ENCODE results near the gene CALN1. TPM values are rescaled to one million over a fixed set of nuclear protein-coding genes. Genes with fewer than 3 reads are reported as not detected.
"Not testable (repeated sequence)": the region's sequence is repeated elsewhere in the genome, so short reads cannot be mapped to it uniquely, and the experiment has no call there.

CALN1 gene
- total RNA-seq, 2 donors from 2014 or later: 4.3 to 6.9 TPM

DNA sequence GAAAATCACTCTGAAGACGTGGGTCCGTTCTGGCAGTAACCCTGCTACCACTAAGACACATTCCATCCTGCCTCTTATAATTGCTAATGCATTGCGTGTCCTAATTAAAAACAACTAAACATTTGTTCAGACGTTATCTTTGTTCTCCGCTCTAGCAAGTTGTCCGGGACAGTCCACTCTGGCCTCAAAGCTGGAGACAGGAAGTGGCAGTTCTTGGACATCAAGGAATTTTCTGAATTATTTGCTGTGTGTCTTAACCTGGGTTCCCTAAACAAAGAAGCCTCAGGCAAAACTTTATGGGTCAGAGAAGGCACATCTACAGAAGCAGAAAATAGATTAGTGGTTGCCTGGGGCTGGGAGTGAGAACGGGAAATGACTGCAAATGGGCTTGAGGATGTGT, 199.1 kb downstream of the CALN1 start:
- TF ChIP-seq, protein P1, sequence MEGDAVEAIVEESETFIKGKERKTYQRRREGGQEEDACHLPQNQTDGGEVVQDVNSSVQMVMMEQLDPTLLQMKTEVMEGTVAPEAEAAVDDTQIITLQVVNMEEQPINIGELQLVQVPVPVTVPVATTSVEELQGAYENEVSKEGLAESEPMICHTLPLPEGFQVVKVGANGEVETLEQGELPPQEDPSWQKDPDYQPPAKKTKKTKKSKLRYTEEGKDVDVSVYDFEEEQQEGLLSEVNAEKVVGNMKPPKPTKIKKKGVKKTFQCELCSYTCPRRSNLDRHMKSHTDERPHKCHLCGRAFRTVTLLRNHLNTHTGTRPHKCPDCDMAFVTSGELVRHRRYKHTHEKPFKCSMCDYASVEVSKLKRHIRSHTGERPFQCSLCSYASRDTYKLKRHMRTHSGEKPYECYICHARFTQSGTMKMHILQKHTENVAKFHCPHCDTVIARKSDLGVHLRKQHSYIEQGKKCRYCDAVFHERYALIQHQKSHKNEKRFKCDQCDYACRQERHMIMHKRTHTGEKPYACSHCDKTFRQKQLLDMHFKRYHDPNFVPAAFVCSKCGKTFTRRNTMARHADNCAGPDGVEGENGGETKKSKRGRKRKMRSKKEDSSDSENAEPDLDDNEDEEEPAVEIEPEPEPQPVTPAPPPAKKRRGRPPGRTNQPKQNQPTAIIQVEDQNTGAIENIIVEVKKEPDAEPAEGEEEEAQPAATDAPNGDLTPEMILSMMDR (conservative IDR thresholded peaks at IDR 0.05): no peak
- DNase-seq: no peak
- no peaks in the 10 kb centered on the region for H3K9me3 ChIP-seq (ENCODE audit: control insufficient read depth, low read length)
- H3K4me1 ChIP-seq (ENCODE audit: control insufficient read depth, insufficient read depth, low read length): no peaks in the 10 kb centered on the region
- Mint-ChIP-seq H3K4me3 (no peak overlapping the region), H3K9me3 (no peaks in the 10 kb centered on the region), H3K27ac (no peak overlapping the region), H3K4me1 (no peaks in the 10 kb centered on the region), H3K36me3 (ENCODE audit: low read depth) (no peaks in the 10 kb centered on the region), H3K27me3 (ENCODE audit: insufficient read depth) (peaks cover 18% of the 10 kb centered on the region)
- H3K27me3 ChIP-seq (ENCODE audit: control insufficient read depth, insufficient read depth, low read length, poor library complexity, severe bottlenecking): no peaks in the 10 kb centered on the region
- WGBS, 2 experiments (ENCODE audit: insufficient coverage in 1 of 2, insufficient read length in 1 of 2): 87 to 94% methylated on average over 6 to 7 of the region's 7 CpGs
- no peak overlapping the region for H3K27ac ChIP-seq (ENCODE audit: low read depth, low read length)
- no peak overlapping the region for H3K4me3 ChIP-seq (ENCODE audit: low read length)
- H3K9ac ChIP-seq (ENCODE audit: extremely low read depth, low read length, poor library complexity, severe bottlenecking): no peak overlapping the region
- no peaks in the 10 kb centered on the region for H3K36me3 ChIP-seq (ENCODE audit: control insufficient read depth, insufficient read depth, low read length)

DNA sequence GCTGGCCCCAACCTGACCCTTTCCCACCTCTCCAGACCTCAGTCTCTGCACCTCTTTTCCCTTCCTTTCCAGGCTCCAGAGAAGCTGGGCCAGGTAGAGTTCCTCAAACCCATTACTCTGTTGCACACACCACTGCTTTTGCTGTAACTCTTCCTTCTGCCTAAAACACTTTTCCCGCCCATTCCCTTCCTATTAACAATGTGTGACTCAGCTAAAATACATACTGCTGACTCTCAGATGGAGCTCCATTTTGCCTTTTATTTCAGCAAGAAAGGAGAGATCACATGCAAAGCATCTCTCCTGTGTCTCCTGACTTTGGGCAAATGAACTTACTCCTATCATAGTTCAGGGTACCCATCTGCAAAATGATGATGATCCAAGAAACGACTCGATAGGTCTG, 201.0 kb downstream of the CALN1 start:
- Mint-ChIP-seq H3K9me3 (no peaks in the 10 kb centered on the region), H3K27me3 (ENCODE audit: insufficient read depth) (peaks cover 18% of the 10 kb centered on the region), H3K27ac (no peak overlapping the region), H3K4me3 (no peak overlapping the region), H3K36me3 (ENCODE audit: low read depth) (no peaks in the 10 kb centered on the region), H3K4me1 (no peaks in the 10 kb centered on the region)
- DNase-seq: no peak
- Histone ChIP-seq H3K4me3 (ENCODE audit: low read length) (no peak overlapping the region), H3K36me3 (ENCODE audit: control insufficient read depth, insufficient read depth, low read length) (no peaks in the 10 kb centered on the region), H3K27me3 (ENCODE audit: control insufficient read depth, insufficient read depth, low read length, poor library complexity, severe bottlenecking) (no peaks in the 10 kb centered on the region), H3K4me1 (ENCODE audit: control insufficient read depth, insufficient read depth, low read length) (no peaks in the 10 kb centered on the region), H3K9me3 (ENCODE audit: control insufficient read depth, low read length) (no peaks in the 10 kb centered on the region), H3K9ac (ENCODE audit: extremely low read depth, low read length, poor library complexity, severe bottlenecking) (no peak overlapping the region), H3K27ac (ENCODE audit: low read depth, low read length) (no peak overlapping the region)
- TF ChIP-seq, protein P1 (conservative IDR thresholded peaks at IDR 0.05): no peak
- 93 to 94% methylated on average over 3 of the region's 3 CpGs for WGBS, 2 experiments (ENCODE audit: insufficient coverage in 1 of 2, insufficient read length in 1 of 2)

DNA sequence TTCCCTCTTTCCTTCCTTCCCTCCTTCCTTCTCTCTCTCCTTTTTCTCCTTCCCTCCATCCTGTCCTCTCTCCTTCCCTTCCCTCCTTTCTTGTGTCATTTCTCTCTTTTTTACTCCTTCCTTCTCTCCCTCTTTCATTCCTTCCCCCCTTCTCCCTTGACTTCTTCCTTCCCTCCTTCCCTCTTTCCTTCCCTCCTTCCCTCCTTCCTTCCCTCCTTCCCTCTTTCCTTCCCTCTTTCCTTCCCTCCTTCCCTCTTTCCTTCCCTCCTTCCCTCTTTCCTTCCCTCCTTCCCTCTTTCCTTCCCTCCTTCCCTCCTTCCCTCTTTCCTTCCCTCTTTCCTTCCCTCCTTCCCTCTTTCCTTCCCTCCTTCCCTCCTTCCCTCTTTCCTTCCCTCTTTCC, 203.1 kb downstream of the CALN1 start:
- not testable (repeated sequence) for DNase-seq; H3K9me3 ChIP-seq (ENCODE audit: control insufficient read depth, low read length); H3K4me1 ChIP-seq (ENCODE audit: control insufficient read depth, insufficient read depth, low read length); H3K36me3 ChIP-seq (ENCODE audit: control insufficient read depth, insufficient read depth, low read length); H3K4me3 Mint-ChIP-seq; H3K27ac ChIP-seq (ENCODE audit: low read depth, low read length); H3K36me3 Mint-ChIP-seq (ENCODE audit: low read depth); H3K4me3 ChIP-seq (ENCODE audit: low read length); H3K4me1 Mint-ChIP-seq; H3K27ac Mint-ChIP-seq; H3K9me3 Mint-ChIP-seq; H3K27me3 ChIP-seq (ENCODE audit: control insufficient read depth, insufficient read depth, low read length, poor library complexity, severe bottlenecking); H3K9ac ChIP-seq (ENCODE audit: extremely low read depth, low read length, poor library complexity, severe bottlenecking)
- peaks cover 18% of the 10 kb centered on the region for H3K27me3 Mint-ChIP-seq (ENCODE audit: insufficient read depth)

DNA sequence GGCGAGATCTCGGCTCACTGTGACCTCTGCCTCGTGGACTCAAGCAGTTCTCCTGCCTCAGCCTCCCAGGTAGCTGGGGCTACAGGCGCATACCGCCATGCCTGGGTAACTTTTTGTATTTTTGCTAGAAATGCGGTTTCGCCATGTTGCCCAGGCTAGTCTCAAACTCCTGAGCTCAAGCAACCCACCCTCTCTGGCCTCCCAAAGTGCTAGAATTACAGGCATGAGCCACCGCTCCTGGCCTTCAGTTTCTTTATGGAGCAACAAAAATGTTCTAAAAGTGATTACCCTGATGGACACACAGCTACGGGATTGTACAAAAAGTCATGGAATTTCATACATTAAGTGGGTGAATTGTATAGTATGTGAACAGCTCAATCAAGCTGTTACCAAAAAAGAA, 216.0 kb downstream of the CALN1 start:
- TF ChIP-seq, protein P1 (conservative IDR thresholded peaks at IDR 0.05): no peak
- 93 to 94% methylated on average over 9 of the region's 9 CpGs for WGBS, 2 experiments (ENCODE audit: insufficient coverage in 1 of 2, insufficient read length in 1 of 2)
- Mint-ChIP-seq H3K9me3 (no peaks in the 10 kb centered on the region), H3K36me3 (ENCODE audit: low read depth) (no peaks in the 10 kb centered on the region), H3K4me3 (no peak overlapping the region), H3K27ac (no peak overlapping the region), H3K4me1 (no peaks in the 10 kb centered on the region), H3K27me3 (ENCODE audit: insufficient read depth) (no peaks in the 10 kb centered on the region)
- no peak for DNase-seq
- Histone ChIP-seq H3K36me3 (ENCODE audit: control insufficient read depth, insufficient read depth, low read length) (no peaks in the 10 kb centered on the region), H3K4me3 (ENCODE audit: low read length) (no peak overlapping the region), H3K4me1 (ENCODE audit: control insufficient read depth, insufficient read depth, low read length) (no peaks in the 10 kb centered on the region), H3K27me3 (ENCODE audit: control insufficient read depth, insufficient read depth, low read length, poor library complexity, severe bottlenecking) (no peaks in the 10 kb centered on the region), H3K27ac (ENCODE audit: low read depth, low read length) (no peak overlapping the region), H3K9me3 (ENCODE audit: control insufficient read depth, low read length) (no peaks in the 10 kb centered on the region), H3K9ac (ENCODE audit: extremely low read depth, low read length, poor library complexity, severe bottlenecking) (no peak overlapping the region)

All from endodermal cell (in vitro differentiated cells).